ENCODE measurements around the gene PAM. TPM values are rescaled to one million over a fixed set of nuclear protein-coding genes. Genes with fewer than 3 reads are reported as not detected.

PAM gene
- total RNA-seq, 4 donors from 2014 or later: 37.8 to 144 (median 92.7) TPM

GRCh38 chr5:102853680-102854079, 98.6 kb downstream of the PAM start:
- 83 to 85% methylated on average over 4 of the region's 4 CpGs for WGBS, 2 donors
- DNase-seq (ENCODE audit: low spot score in 2 of 2): no peak
- intact Hi-C loops (cut with DNase I; ENCODE audit: low total_unique reads): no loop called here

GRCh38 chr5:102855681-102856388, 100.7 kb downstream of the PAM start:
- 76 to 87% methylated on average over 4 of the region's 4 CpGs for WGBS, 2 donors

More at GRCh38 chr5:102853680-102854079, 98.6 kb downstream of the PAM start:
- no peak overlapping the region for H3K4me3 ChIP-seq (ENCODE audit: low read depth, poor library complexity, severe bottlenecking)
- TF ChIP-seq POLR2A (IDR thresholded peaks at IDR 0.05) (no peak), CTCF (IDR thresholded peaks at IDR 0.05) (no peak)

DNA sequence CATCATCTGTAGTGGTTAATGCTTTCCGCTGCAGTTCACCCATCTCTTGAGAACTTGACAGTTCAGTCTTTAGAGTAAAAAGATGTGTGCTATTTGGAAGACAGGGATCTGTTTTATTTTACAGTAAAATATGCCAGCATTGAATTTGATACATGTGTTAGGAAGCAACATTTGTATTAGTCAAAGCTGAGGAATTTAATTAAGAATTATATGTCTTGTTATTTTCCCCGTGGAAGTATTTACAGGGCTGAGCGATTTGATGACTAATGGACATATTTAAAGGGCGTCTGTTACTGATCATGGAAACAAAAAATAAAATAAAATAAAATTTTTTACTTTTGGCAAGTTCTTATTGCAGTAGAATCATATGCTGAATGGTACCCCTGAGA, 101.3 kb downstream of the PAM start:
- no peak for DNase-seq (ENCODE audit: low spot score in 2 of 2)
- intact Hi-C loops (cut with DNase I; ENCODE audit: low total_unique reads): no loop called here
- 47 to 50% methylated on average over 4 of the region's 4 CpGs for WGBS, 2 donors
- no peak overlapping the region for H3K4me3 ChIP-seq (ENCODE audit: low read depth, poor library complexity, severe bottlenecking)
- TF ChIP-seq CTCF (IDR thresholded peaks at IDR 0.05) (no peak), POLR2A (IDR thresholded peaks at IDR 0.05) (no peak)

More at GRCh38 chr5:102855681-102856388, 100.7 kb downstream of the PAM start:
- no peak for TF ChIP-seq CTCF (IDR thresholded peaks at IDR 0.05)
- TF ChIP-seq POLR2A (IDR thresholded peaks at IDR 0.05): no peak
- no peak overlapping the region for H3K4me3 ChIP-seq (ENCODE audit: low read depth, poor library complexity, severe bottlenecking)
- DNase-seq (ENCODE audit: low spot score in 2 of 2): no peak
- intact Hi-C loops (cut with DNase I; ENCODE audit: low total_unique reads): no loop called here

GRCh38 chr5:102857076-102857818, 102.1 kb downstream of the PAM start:
- intact Hi-C loops (cut with DNase I; ENCODE audit: low total_unique reads): no loop called here
- DNase-seq (ENCODE audit: low spot score in 2 of 2): peak in 1 of 2 donors; percentile 59
- 71 to 74% methylated on average over 6 of the region's 6 CpGs for WGBS, 2 donors

GRCh38 chr5:102858221-102858620, 103.1 kb downstream of the PAM start:
- TF ChIP-seq CTCF (IDR thresholded peaks at IDR 0.05): no peak
- TF ChIP-seq POLR2A (IDR thresholded peaks at IDR 0.05): no peak
- 86 to 100% methylated on average over 1 of the region's 1 CpG for WGBS, 2 donors
- intact Hi-C loops (cut with DNase I; ENCODE audit: low total_unique reads): no loop called here

More at GRCh38 chr5:102857076-102857818, 102.1 kb downstream of the PAM start:
- TF ChIP-seq POLR2A (IDR thresholded peaks at IDR 0.05) (no peak), CTCF (IDR thresholded peaks at IDR 0.05) (no peak)
- no peak overlapping the region for H3K4me3 ChIP-seq (ENCODE audit: low read depth, poor library complexity, severe bottlenecking)

More at GRCh38 chr5:102858221-102858620, 103.1 kb downstream of the PAM start:
- no peak for DNase-seq (ENCODE audit: low spot score in 2 of 2)
- H3K4me3 ChIP-seq (ENCODE audit: low read depth, poor library complexity, severe bottlenecking): no peak overlapping the region
